SW480 (cell line): ENCODE measurements around the gene WNT7A.
A peak's percentile ranks its signal among the peaks of the same experiment; 100 is the strongest.

ENCODE experiments used
- DNase-seq: peaks from one replicate; pipeline ENCODE4 v3.0.0-alpha.2; 2016; ENCODE audit warnings: low spot score

The WNT7A gene

DNA sequence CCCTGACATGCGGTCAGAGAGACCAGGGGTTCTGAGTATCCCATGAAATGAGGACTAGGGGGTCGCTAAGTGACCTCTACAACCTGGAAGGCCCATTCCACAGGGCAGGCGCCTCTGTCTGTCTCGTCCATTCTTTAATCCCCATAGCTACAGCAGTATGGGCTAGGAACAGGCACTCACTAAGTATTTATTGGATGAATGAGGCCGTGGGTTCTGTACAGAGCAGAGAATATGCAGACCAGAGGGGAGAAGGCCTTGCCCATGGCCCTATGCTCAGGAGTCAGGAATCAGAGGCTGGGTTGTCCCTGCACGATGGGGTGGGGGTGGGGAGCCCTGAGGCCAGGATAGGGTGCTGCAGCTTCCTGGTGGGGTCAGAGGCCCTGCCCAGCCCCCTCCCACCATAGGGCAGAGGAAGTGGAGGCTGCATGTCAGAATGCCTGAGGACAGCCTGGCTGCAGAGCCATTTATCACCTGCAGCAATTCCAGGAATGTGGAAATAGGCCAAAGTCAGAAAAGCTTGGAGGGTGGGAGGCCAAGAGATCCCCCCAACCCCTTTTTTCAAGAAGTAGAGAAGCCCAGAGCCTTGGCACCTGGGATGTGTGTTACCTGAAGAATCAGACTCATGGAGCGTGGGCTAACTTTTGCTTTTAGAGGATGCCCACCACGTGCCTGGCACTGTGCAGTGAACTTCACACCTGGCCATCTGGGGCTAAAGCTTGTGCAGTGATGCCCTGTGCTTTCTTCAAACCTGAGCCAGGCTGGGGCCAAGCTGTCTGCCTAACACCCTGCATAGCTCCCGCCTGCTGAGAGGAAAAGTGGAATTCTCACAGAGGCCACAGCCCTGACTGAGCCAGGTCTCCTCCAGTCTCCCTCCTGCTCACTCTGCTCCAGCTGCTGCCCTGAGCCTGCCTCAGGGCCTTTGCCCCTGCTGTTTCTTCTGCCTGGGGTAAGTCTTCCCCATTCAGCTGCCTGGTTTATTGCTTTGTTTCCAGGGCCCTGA lies 109.4 kb downstream of the WNT7A start:
- peak; percentile 62 for DNase-seq

DNA sequence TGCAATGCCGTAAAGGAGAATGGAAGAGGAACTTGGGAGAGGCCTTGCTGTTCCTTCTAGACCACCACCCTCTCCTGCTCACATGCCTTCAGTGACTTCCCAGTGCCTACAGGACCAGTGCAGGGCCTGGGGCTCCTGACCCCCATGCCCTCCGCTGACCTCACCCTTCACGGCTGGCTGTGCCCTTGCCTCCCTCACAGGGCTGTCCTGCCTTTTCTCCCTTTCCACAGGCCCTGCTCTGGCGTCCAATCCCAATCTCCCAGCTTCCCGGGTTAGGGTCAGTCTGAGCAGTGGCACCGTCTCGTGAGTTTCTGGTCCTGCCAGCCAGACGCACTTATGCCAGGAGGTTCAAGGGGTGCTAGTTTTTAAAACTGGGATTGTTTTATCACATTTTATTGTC lies 110.4 kb downstream of the WNT7A start:
- no peak for DNase-seq

DNA sequence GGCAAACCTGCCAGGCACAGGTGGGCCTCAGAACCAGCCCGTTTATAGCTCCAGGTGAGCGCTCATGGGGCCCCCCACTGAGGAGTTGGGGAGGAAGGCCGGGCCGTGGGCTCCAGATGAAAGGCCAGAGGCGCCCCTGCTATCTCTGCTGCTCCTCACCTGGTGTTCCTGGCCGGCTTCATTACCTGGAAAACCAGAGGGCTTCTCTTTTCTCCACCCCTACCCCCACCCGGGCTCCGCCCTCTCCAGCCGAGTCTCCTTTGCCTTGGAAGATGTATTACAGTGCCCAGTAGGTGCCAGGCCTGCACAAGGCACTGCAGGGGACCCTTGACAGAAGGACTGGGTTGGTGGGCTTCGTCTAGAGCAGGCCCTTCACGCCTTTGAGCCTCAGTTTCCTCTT lies 111.4 kb downstream of the WNT7A start:
- no peak for DNase-seq

DNA sequence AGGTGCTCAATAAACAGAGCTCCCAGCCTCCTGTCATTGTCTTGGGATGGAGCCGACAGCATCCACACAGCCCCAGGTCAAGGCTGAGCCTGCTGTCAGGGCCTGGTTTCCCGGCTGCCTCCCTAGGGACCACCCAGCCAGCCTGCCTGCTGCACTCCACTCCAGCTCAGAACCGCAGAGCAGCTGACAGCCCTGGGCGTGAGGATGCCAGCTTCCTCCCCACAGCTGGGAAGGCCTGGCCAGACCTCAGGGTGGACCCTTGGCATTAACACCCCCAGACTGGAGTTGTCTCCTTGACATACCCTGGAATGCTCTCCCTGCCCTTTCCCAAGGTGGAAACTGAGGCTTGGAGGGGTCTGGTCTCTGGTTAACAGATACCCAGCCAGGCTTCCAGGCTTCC lies 112.0 kb downstream of the WNT7A start:
- DNase-seq = no peak

DNA sequence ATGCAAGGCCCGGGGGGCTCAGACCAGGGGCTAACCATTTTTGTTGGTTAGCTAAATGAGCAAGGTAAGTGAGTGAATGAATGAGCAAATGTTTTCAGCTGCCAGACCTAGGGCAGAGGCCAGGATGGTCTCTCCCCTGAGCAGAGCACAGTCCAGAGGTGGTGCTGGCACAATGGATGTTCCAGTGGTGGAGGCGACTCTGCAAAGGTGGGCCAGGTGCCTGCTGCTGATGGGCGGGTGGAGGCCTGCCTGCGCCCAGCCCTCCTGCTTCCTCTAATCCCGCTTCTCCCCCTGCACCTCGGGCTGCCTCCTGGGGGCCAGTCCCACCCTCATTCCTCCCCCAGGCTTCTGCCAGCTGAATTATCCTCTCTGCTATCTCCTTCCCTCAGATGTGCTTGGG lies 112.8 kb downstream of the WNT7A start:
- DNase-seq = no peak
